GM18517 (cell line): ENCODE measurements around the gene P2RX7.
"Not testable (repeated sequence)": the region's sequence is repeated elsewhere in the genome, so short reads cannot be mapped to it uniquely, and the experiment has no call there.

ENCODE experiments used
- ATAC-seq: cut with Tn5 transposase; IDR thresholded peaks from one replicate; pipeline ENCODE4 v1.9.1; 2021; ENCODE audit warnings: mild to moderate bottlenecking, moderate library complexity; ENCODE audit not compliant: unreplicated experiment

The P2RX7 gene

DNA sequence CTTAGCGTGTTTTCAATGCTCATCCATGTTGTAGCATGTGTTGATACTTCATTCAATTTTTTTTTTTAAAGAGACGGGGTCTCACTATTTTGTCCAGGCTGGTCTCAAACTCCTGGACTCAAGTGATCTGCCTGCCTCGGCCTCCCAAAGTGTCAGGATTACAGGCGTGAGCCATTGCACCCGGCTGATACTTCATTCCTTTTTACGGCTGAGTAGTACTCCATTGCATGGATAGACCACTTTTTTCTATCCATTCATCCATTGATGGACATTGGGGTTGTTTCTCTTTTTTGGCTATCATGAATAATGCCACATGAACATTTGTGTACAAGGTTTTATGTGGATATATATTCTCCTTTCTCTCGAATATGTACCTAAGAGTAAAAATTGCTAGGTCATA lies 1.2 kb downstream of the P2RX7 start:
- ATAC-seq: no peak

GRCh38 chr12:121135320-121135719 lies 2.6 kb downstream of the P2RX7 start:
- ATAC-seq: no peak

DNA sequence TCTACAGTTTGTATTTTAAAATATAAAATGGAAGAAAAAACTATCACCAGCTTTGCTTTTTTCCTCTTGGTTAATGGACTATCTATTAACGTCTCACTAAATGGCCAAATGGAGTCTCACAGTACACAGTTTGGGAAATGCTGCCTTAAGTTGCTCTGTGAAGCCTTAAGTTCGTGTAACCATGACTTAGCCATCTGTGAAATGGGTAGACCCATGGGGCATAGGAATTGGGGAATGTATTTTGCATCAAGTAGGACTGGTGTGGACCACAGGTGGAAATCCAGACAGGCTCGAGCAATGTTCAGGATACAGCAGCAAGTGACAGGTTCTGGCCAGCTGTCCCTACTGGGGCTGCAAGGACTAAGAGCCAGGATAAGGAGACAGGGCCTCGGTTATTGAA lies 4.8 kb downstream of the P2RX7 start:
- ATAC-seq: no peak

GRCh38 chr12:121138284-121138683 lies 5.6 kb downstream of the P2RX7 start:
- no peak for ATAC-seq

GRCh38 chr12:121139286-121139685 lies 6.6 kb downstream of the P2RX7 start:
- ATAC-seq: no peak

DNA sequence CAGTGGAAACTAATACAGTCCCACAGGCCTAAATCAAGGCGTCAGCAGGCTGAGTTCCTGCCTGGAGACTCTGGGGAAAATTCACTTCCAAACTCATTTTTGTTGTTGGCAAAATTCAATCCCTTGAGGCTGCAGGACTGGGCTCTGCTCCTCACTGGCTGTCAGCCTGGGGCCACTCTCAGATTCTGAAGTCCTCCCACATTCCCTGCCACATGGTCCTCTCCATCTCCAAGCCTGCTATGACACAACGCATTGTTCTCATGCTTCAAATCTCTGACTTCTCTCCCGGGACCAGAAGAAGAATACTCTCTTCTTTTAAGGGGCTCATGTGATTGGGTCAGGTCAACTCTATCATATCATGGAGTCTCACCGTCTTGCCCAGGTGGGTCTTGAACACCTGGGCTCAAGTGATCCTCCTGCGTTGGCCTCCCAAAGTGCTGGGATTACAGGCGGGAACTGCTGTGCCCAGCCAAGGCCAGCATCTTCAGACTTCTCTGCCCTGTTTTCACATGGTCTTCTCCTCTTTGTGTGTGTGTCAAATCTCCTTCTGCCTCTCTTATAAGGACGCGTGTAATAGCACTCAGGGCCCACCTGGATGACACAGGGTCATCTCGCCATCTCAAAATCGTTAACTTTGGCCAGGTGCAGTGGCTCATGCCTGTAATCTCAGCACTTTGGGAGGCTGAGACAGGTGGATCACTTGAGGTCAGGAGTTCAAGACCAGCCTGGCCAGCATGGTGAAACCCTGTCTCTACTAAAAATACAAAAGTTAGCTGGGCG lies 9.7 kb downstream of the P2RX7 start:
- no peak for ATAC-seq

DNA sequence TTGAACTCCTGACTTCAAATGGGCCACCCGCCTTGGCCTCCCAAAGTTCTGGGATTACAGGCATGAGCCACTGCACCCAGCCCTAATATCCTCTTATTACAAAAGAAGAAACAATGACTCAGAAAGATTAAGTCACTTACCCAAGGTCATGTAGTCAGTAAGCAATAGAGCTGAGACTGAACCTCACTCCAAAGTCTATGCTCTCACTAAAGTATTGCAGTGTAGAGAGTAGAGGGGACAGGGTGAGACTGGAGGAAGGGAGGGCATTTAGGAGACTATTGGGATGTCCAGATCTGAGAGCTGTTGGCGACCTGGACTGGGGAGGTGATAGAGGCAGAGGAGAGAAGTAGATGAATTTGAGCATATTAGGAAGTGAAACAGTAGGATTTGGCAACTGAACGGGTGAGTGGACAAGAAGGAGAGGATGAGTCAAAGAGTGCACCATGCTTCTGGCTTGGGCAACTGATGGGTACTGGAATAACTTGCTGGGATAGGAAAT lies 11.8 kb downstream of the P2RX7 start:
- no peak for ATAC-seq

GRCh38 chr12:121145221-121145620 lies 12.5 kb downstream of the P2RX7 start:
- ATAC-seq: no peak

DNA sequence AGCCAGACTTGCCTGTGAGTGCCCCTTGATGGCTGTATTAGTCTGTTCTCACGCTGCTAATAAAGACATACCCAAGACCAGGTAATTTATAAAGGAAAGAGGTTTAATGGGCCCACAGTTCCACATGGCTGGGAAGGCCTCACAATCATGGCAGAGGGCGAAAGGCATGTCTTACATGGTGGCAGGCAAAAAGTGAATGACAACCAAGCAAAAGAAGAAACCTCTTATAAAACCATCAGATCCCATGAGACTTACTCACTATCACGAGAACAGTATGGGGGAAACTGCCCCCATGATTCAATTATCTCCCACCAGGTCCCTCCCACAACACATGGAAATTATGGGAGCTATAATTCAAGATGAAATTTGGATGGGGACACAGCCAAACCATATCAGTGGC lies 16.6 kb downstream of the P2RX7 start:
- ATAC-seq: not testable (repeated sequence)

GRCh38 chr12:121154793-121155375 lies 22.2 kb downstream of the P2RX7 start:
- ATAC-seq: no peak

DNA sequence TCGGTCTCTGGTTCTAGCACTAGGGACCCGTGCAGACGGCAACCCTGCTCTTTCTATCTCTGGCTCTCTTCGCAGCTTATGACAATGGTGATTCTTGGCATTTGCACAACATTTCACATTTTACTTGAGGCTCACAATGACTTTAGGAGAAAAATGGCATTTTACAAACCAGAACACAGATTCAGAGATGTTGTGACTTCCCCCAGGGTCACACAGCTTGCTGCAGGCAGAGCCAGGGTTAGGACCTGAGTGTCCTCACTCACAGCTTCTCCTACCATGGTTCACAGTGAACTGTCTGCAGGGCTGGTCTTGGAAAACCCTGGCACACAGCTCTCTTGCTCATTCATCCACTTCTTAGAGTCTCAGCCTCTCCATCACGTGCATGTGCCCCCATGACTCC lies 23.7 kb downstream of the P2RX7 start:
- ATAC-seq: no peak

GRCh38 chr12:121158085-121158484 lies 25.4 kb downstream of the P2RX7 start:
- ATAC-seq: no peak

DNA sequence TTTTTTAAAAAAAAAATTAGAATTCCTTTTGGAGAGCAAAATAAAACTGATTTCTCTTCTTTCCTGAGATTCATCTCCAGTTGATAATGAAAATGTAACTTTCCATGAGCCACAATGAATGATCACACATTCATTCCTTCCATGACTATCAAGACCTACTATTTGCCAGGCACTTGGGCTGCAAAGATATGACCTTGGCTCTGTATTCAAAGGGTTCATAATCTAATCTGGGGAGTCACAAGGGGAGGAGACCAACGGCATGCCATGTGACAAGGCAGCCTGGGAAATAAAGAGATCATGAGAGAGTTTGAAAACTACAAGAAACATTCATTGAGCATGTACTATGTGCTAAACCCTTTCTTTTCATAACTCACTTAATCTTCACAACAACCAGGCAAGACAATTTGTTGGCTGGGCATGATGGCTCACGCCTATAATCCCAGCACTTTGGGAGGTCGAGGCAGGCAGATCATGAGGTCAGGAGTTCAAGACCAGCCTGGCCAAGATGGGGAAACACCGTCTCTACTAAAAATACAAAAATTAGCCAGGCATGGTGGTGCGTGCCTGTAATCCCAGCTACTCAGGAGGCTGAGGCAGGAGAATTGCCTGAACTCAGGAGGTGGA lies 26.2 kb downstream of the P2RX7 start:
- ATAC-seq: not testable (repeated sequence)

GRCh38 chr12:121159467-121160307 lies 27.0 kb downstream of the P2RX7 start:
- no peak for ATAC-seq

GRCh38 chr12:121162384-121162783 lies 29.7 kb downstream of the P2RX7 start:
- no peak for ATAC-seq

- ATAC-seq: no peak
Observed at GRCh38 chr12:121162985-121163384, 30.3 kb downstream of the P2RX7 start.

- not testable (repeated sequence) for ATAC-seq
Observed at GRCh38 chr12:121164839-121165238, 32.2 kb downstream of the P2RX7 start.

GRCh38 chr12:121165316-121165715 lies 32.6 kb downstream of the P2RX7 start:
- no peak for ATAC-seq

- no peak for ATAC-seq
Observed at GRCh38 chr12:121166356-121166755, 33.7 kb downstream of the P2RX7 start.

DNA sequence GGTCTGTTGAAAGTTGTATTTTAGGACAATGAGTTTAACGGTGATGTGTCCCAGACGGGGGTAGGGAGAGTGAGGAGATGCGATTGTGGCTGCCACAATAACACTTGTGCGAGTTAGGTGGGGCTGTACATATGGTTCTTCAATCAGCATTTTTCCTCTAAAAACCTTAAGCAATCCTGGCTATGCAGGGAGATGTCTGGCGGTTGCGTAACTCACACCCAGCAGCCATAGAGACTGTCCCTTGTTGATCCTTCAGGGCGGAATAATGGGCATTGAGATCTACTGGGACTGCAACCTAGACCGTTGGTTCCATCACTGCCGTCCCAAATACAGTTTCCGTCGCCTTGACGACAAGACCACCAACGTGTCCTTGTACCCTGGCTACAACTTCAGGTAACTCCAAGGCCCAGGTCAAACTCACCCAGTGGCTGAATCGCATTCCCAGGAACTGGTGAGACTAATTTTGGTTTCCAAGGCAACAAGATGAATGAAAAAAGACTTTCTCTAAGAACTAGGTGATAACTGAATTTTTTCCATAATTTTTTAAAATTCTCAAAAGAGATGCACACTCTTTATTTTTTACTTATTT lies 34.6 kb downstream of the P2RX7 start:
- ATAC-seq: no peak

DNA sequence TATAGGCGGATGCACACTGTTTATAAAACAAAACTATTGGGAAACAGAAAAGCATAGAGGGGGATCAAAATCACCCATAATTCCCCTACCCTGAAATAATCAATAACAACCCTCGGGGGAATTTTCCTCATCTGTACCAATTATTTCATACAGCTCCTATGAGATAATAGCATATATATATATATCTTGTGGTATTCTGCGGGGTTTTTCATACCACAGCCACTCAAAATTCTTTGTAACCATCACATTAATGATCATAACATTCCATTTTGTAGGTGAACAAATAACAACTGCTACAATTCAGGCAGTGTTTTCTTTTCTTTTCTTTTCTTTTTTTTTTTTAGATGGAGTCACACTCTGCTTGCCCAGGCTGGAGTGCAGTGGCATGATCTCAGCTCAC lies 35.3 kb downstream of the P2RX7 start:
- ATAC-seq: no peak
